Retinal pigment epithelial cell (primary cell): ENCODE results near the gene TRIM44.

Experiments used
- DNase-seq: peaks from one replicate; pipeline ENCODE4 v3.0.0-alpha.2; 2010; ENCODE audit warnings: low read depth
- H3K4me3 ChIP-seq: 2 replicates; pipeline ENCODE4 v1.5.1; 2011; ENCODE audit warnings: mild to moderate bottlenecking, low read length, control low read depth, moderate library complexity
- CTCF ChIP-seq: conservative IDR thresholded peaks from 2 replicates; pipeline ENCODE4 v1.5.1; 2011; ENCODE audit warnings: low read depth, low read length, control low read depth, inconsistent platforms

The TRIM44 gene

DNA sequence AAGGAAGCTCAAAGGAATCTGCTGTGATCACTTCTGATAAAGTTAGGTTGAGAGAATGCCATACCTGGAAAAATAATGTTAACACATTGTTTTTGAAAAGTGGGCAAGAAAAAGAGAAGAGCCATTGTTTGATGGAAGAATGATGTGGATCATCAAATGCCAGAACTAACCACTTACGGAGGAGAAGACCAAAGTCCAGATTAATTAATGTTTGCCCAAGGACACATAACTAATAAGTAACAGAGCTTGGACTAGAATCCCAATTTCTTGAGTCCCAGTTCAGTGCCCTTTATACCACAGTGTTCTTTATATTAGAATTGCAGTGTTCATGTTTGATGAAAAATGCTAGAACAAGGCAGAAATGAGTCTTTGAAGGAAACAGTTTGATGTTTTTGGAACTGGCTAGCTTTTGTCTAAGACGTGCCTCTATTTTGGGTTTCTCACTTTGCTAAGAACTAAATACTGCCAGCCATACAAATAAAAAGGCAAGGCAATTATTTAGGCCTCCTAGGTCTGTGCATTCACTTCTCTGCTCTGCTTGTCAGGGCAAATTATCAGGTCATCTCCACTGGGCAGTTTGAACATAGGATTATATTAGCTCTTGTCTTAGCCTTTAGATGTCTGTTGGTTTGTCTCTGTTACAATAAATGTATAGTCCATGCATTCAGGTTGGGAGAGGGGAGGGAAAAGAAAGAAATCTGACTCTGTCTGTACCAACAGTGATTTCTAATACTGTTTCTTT is 72.3 kb downstream of the TRIM44 start:
- TF ChIP-seq CTCF, result no peak

GRCh38 chr11:35735411-35735810 is 72.8 kb downstream of the TRIM44 start:
- no peak overlapping the region for H3K4me3 ChIP-seq
- TF ChIP-seq CTCF, result no peak
- DNase-seq, result no peak

More for the DNA sequence above, 72.3 kb downstream of the TRIM44 start:
- no peak for DNase-seq
- H3K4me3 ChIP-seq, result no peak overlapping the region

GRCh38 chr11:35735903-35736302 is 73.3 kb downstream of the TRIM44 start:
- DNase-seq, result no peak
- TF ChIP-seq CTCF, result no peak
- H3K4me3 ChIP-seq, result no peak overlapping the region

DNA sequence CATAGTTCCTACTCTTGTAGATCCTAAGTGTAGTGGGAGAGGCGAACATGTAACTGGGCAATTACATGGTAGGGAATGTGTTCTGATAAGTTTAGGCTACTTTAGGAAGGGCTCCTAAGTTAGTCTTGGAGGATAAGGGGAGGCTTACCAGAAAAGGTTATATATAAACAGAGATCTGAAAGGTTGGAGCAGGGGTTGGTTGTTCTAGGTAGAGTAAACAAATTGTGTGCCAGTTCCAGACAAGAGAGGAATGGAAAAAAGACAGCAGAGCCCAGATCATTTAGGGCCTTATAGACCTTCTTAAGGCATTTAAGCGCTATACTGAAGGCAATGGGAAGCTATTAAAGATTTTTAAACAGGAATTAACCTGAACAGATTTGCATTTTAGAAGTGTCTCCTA is 74.4 kb downstream of the TRIM44 start:
- no peak overlapping the region for H3K4me3 ChIP-seq
- TF ChIP-seq CTCF, result no peak
- no peak for DNase-seq

GRCh38 chr11:35740061-35740799 is 77.7 kb downstream of the TRIM44 start:
- H3K4me3 ChIP-seq, result no peak overlapping the region
- no peak for DNase-seq
- TF ChIP-seq CTCF, result no peak

DNA sequence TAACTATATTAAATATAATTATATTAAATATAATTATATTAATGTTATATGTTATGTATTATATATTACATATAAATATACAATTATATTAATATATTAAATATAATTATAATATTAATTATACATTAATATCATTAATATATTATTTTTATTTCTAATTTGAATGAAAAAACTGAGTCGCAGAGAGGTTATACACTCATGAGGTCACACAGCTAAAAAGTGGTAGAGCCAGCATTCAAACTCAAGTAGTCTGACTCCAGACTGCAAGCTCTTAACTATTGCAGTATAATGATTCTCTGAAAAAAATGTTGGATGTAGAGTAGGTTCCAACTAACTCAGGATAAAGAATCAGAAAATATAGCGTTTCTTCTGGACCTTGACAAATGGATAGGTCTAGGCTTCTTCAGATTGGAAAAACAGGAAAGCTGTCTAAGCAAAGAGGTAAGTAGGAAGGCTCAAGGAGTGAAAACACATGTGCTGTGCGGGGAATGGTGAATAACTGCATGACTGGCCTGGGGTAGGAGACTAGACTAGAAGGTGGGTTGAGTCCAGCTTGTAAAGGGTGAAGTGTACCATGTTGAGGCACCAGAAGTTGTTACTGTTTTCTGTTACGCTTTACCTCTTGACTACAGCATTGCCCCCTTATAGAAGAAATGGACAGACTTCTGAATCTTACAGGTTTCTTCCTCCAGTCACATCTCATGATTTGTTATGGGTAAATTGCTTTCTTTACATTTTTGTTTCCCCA is 80.3 kb downstream of the TRIM44 start:
- H3K4me3 ChIP-seq, result no peak overlapping the region
- DNase-seq, result no peak
- TF ChIP-seq CTCF, result no peak
